ENCODE measurements around the gene RHEB. TPM values are rescaled to one million over a fixed set of nuclear protein-coding genes. Genes with fewer than 3 reads are reported as not detected.

Gene RHEB
- total and polyA plus RNA-seq, 2 experiments from 2014 or later: 127 to 157 TPM

GRCh38 chr7:151468217-151469018 is 51.3 kb downstream of the RHEB start:
- no peak overlapping the region for H3K4me3 ChIP-seq
- peaks cover 41% of the 10 kb centered on the region for H3K36me3 ChIP-seq
- peak overlapping the region; percentile 39 for H3K27ac ChIP-seq
- H3K4me1 ChIP-seq (ENCODE audit: low read depth): no peaks in the 10 kb centered on the region
- TF ChIP-seq CTCF (IDR thresholded peaks at IDR 0.05; ENCODE audit: low read depth, low read length): no peak
- no peaks in the 10 kb centered on the region for H3K9me3 ChIP-seq (ENCODE audit: low read depth)
- no peaks in the 10 kb centered on the region for H3K27me3 ChIP-seq
- DNase-seq (ENCODE audit: low read depth in 1 of 2, low spot score in 1 of 2): no peak

DNA sequence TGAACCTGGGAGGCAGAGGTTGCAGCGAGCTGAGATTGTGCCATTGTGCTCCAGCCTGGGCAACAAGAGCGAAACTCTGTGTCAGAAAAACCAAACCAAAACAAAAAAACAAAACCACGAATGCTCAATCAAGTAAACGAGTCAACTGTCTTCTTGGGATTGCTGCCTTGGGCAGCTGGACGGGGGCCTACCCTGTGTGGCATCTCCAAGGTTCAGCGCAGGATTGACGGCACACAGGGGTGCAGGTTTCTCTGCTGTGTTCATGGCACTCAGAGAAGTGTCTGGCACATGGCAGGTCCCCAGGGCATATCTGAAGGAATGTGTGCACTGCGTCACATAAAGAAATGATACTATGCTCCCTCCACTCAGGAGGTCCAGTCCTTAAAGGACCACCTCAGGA is 54.5 kb downstream of the RHEB start:
- TF ChIP-seq CTCF (IDR thresholded peaks at IDR 0.05; ENCODE audit: low read depth, low read length): no peak
- H3K4me3 ChIP-seq: no peak overlapping the region

GRCh38 chr7:151462306-151462779 is 57.4 kb downstream of the RHEB start:
- no peak for DNase-seq (ENCODE audit: low read depth in 1 of 2, low spot score in 1 of 2)
- no peak for TF ChIP-seq CTCF (IDR thresholded peaks at IDR 0.05; ENCODE audit: low read depth, low read length)
- H3K27ac ChIP-seq: no peak overlapping the region
- peaks cover 16% of the 10 kb centered on the region for H3K36me3 ChIP-seq
- H3K4me1 ChIP-seq (ENCODE audit: low read depth): peaks cover 14% of the 10 kb centered on the region
- no peaks in the 10 kb centered on the region for H3K9me3 ChIP-seq (ENCODE audit: low read depth)
- H3K27me3 ChIP-seq: no peaks in the 10 kb centered on the region
- H3K4me3 ChIP-seq: no peak overlapping the region

More for the DNA sequence above, 54.5 kb downstream of the RHEB start:
- H3K27ac ChIP-seq: peak overlapping the region; percentile 16
- no peaks in the 10 kb centered on the region for H3K9me3 ChIP-seq (ENCODE audit: low read depth)
- no peaks in the 10 kb centered on the region for H3K27me3 ChIP-seq
- H3K4me1 ChIP-seq (ENCODE audit: low read depth): peaks cover 4% of the 10 kb centered on the region
- DNase-seq (ENCODE audit: low read depth in 1 of 2, low spot score in 1 of 2): no peak
- H3K36me3 ChIP-seq: peaks cover 32% of the 10 kb centered on the region

- Histone ChIP-seq H3K9me3 (ENCODE audit: low read depth) (no peaks in the 10 kb centered on the region), H3K4me1 (ENCODE audit: low read depth) (peaks cover 14% of the 10 kb centered on the region), H3K36me3 (peaks cover 16% of the 10 kb centered on the region), H3K27me3 (no peaks in the 10 kb centered on the region), H3K27ac (no peak overlapping the region), H3K4me3 (no peak overlapping the region)
- DNase-seq (ENCODE audit: low read depth in 1 of 2, low spot score in 1 of 2): no peak
- TF ChIP-seq CTCF (IDR thresholded peaks at IDR 0.05; ENCODE audit: low read depth, low read length): no peak
Measured at GRCh38 chr7:151461942-151462230, 57.8 kb downstream of the RHEB start.

- Histone ChIP-seq H3K4me1 (ENCODE audit: low read depth) (peaks cover 14% of the 10 kb centered on the region), H3K9me3 (ENCODE audit: low read depth) (no peaks in the 10 kb centered on the region), H3K4me3 (no peak overlapping the region), H3K27me3 (no peaks in the 10 kb centered on the region), H3K36me3 (peaks cover 14% of the 10 kb centered on the region), H3K27ac (peak overlapping the region; percentile 96)
- no peak for DNase-seq (ENCODE audit: low read depth in 1 of 2, low spot score in 1 of 2)
- TF ChIP-seq CTCF (IDR thresholded peaks at IDR 0.05; ENCODE audit: low read depth, low read length): no peak
Measured at GRCh38 chr7:151461096-151461941, 58.4 kb downstream of the RHEB start.
